Measurements from ENCODE around the gene CHMP1A.

CHMP1A gene

DNA sequence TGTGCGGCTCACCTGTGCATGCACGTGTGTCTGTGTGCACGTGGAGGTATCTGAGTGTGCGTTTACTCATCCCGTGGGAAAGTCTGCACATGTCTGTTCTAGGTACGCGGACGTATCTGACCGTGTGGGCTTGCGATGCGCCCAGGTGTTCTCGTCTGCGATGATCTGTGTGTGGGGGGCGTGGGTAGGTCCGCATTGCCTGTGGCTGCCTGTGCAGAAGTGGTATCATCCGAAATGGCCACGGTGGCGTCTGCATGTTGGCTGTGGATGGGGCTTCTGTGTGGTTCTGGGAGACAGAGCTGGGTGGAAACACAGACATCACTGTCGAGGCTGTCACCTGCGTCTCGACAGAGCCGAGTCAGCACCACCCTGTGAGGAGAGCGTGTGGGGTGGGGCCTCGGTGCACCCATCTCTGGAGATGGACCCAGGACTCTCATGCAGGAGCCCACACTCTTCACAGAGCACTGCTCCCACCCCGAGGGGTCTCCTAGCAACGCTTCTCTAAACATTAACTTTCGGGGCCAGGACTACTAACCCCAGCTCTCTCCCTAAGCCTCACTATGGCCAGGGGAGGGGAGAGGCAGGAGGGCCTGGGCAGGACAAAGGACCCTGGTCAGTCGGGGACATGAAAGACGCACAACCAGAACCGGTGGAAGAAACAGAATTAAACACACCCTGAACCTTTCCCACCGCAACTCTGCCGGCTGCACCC lies 35.7 kb downstream of the CHMP1A start:
- Histone ChIP-seq H3K36me3 (ENCODE audit: control insufficient read depth, insufficient read depth, low read length) (no peaks in the 10 kb centered on the region), H4K8ac (ENCODE audit: low read depth, low read length) (no peak overlapping the region), H2BK5ac (ENCODE audit: low read length) (no peak overlapping the region), H3K79me1 (ENCODE audit: low read length) (no peaks in the 10 kb centered on the region), H2AK5ac (ENCODE audit: low read length) (no peak overlapping the region), H3K4me1 (ENCODE audit: control insufficient read depth, low read depth, low read length) (no peaks in the 10 kb centered on the region), H3K27me3 (ENCODE audit: insufficient read depth, low read length, poor library complexity) (peaks cover 3% of the 10 kb centered on the region), H3K9ac (ENCODE audit: low read length) (no peak overlapping the region), H3K4me2 (ENCODE audit: low read length) (no peak overlapping the region), H3K18ac (ENCODE audit: low read length) (no peak overlapping the region), H4K5ac (ENCODE audit: low read length) (no peak overlapping the region), H2BK120ac (ENCODE audit: low read depth, low read length) (no peak overlapping the region), H3K56ac (ENCODE audit: low read length) (no peak overlapping the region), H3K79me2 (ENCODE audit: control insufficient read depth, insufficient read depth, low read length) (no peaks in the 10 kb centered on the region), H3K4me3 (ENCODE audit: low read length) (no peak overlapping the region), H3K4ac (ENCODE audit: low read depth, low read length) (no peak overlapping the region), H2BK15ac (replicated peaks; ENCODE audit: low read depth) (no peak overlapping the region), H3K23ac (ENCODE audit: low read length) (no peak overlapping the region), H3K27ac (ENCODE audit: low read depth, low read length) (no peak overlapping the region)
- no CpG with 5 or more reads among the region's 32 CpGs for WGBS (ENCODE audit: extremely low coverage, insufficient coverage, low lambda C conversion rate)
- no peak for DNase-seq

DNA sequence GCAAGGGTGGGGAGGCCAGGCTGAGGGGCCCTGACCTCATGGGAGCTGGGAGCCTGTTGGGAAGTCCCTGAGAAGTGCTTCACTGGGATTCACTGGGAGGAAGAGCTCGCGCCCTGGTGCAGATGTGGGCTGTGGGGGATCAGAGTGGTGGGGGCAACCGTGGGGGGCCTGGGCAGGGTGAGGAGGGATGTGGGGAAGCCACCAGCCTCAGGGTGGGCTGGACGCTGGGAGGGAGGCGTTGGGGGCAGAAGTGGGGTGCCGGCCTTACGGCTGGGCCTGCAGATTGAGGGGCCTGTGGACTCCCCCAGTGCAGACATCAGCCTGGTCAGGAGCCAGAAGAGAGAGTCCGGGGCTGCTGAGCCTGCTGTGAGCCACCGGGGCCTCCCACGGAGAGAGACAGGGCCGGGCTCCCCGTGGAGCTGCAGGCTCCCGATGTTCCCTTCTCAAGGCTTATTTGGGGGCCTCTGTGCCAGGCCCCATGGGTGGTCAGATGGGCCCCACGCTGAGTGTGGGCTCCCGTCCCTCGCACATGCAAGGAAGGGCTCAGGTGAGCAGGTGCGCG lies 36.3 kb downstream of the CHMP1A start:
- Histone ChIP-seq H2BK15ac (replicated peaks; ENCODE audit: low read depth) (no peak overlapping the region), H2BK120ac (ENCODE audit: low read depth, low read length) (no peak overlapping the region), H3K56ac (ENCODE audit: low read length) (no peak overlapping the region), H2BK5ac (ENCODE audit: low read length) (no peak overlapping the region), H2AK5ac (ENCODE audit: low read length) (no peak overlapping the region), H3K18ac (ENCODE audit: low read length) (no peak overlapping the region), H3K79me2 (ENCODE audit: control insufficient read depth, insufficient read depth, low read length) (no peaks in the 10 kb centered on the region), H3K4ac (ENCODE audit: low read depth, low read length) (no peak overlapping the region), H3K4me1 (ENCODE audit: control insufficient read depth, low read depth, low read length) (no peaks in the 10 kb centered on the region), H3K27ac (ENCODE audit: low read depth, low read length) (no peak overlapping the region), H4K8ac (ENCODE audit: low read depth, low read length) (no peak overlapping the region), H4K5ac (ENCODE audit: low read length) (no peak overlapping the region), H3K36me3 (ENCODE audit: control insufficient read depth, insufficient read depth, low read length) (no peaks in the 10 kb centered on the region), H3K23ac (ENCODE audit: low read length) (no peak overlapping the region), H3K79me1 (ENCODE audit: low read length) (no peaks in the 10 kb centered on the region), H3K4me2 (ENCODE audit: low read length) (no peak overlapping the region), H3K9ac (ENCODE audit: low read length) (no peak overlapping the region), H3K4me3 (ENCODE audit: low read length) (no peak overlapping the region), H3K27me3 (ENCODE audit: insufficient read depth, low read length, poor library complexity) (peaks cover 3% of the 10 kb centered on the region)
- DNase-seq = no peak
- WGBS (ENCODE audit: extremely low coverage, insufficient coverage, low lambda C conversion rate) = no CpG with 5 or more reads among the region's 18 CpGs

DNA sequence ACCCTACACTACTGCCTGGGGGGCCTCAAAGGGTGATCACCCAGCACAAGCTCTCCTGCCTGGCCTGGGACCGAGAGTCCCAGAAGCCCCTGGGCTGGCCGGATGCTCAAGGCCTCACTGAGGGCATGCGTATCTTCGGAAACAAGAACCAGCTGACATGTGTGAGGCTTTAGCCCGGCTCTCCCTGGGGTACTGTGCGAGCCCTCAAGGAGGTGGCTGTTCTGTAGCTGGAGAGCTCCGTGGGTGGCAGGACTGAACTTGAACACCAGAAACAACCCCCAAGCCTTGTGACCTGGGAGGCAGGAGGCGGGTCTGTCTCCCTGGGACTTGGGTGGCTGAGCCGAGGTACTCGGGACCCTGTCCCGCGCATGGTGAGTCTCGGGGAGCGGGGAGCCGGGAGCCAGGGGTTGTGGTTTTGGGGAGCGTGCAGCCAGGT lies 37.1 kb downstream of the CHMP1A start:
- Histone ChIP-seq H2BK5ac (ENCODE audit: low read length) (no peak overlapping the region), H3K36me3 (ENCODE audit: control insufficient read depth, insufficient read depth, low read length) (no peaks in the 10 kb centered on the region), H3K4me3 (ENCODE audit: low read length) (no peak overlapping the region), H3K18ac (ENCODE audit: low read length) (no peak overlapping the region), H3K79me1 (ENCODE audit: low read length) (no peaks in the 10 kb centered on the region), H3K9ac (ENCODE audit: low read length) (no peak overlapping the region), H4K5ac (ENCODE audit: low read length) (no peak overlapping the region), H3K4me2 (ENCODE audit: low read length) (no peak overlapping the region), H2AK5ac (ENCODE audit: low read length) (no peak overlapping the region), H3K79me2 (ENCODE audit: control insufficient read depth, insufficient read depth, low read length) (no peaks in the 10 kb centered on the region), H3K4me1 (ENCODE audit: control insufficient read depth, low read depth, low read length) (no peaks in the 10 kb centered on the region), H3K27me3 (ENCODE audit: insufficient read depth, low read length, poor library complexity) (peaks cover 3% of the 10 kb centered on the region), H2BK15ac (replicated peaks; ENCODE audit: low read depth) (no peak overlapping the region), H3K23ac (ENCODE audit: low read length) (no peak overlapping the region), H2BK120ac (ENCODE audit: low read depth, low read length) (no peak overlapping the region), H3K4ac (ENCODE audit: low read depth, low read length) (no peak overlapping the region), H4K8ac (ENCODE audit: low read depth, low read length) (no peak overlapping the region), H3K56ac (ENCODE audit: low read length) (no peak overlapping the region), H3K27ac (ENCODE audit: low read depth, low read length) (no peak overlapping the region)
- DNase-seq = no peak
- WGBS (ENCODE audit: extremely low coverage, insufficient coverage, low lambda C conversion rate) = no CpG with 5 or more reads among the region's 16 CpGs

DNA sequence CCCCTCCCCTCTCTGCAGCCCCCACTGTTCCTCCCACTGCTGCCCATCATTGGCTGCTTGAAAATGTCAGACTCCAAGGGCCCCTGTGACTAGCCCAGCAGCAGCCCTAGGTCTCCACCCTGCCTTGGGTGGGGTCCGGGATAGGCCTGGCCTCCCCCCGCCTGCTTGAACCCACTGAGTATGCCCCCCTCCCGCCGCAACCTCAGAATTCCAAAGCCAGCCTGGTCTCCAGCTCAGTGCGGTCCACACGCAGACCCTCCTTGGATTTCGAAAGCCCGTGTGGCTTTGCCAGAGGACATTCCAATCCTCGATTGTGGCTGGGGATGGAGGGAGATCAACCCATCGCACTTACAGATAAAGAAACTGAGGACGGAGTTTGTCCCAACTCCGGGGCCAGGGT lies 37.7 kb downstream of the CHMP1A start:
- Histone ChIP-seq H3K23ac (ENCODE audit: low read length) (no peak overlapping the region), H3K18ac (ENCODE audit: low read length) (no peak overlapping the region), H2AK5ac (ENCODE audit: low read length) (no peak overlapping the region), H3K56ac (ENCODE audit: low read length) (no peak overlapping the region), H3K4me3 (ENCODE audit: low read length) (no peak overlapping the region), H4K8ac (ENCODE audit: low read depth, low read length) (no peak overlapping the region), H4K5ac (ENCODE audit: low read length) (no peak overlapping the region), H2BK120ac (ENCODE audit: low read depth, low read length) (no peak overlapping the region), H3K79me1 (ENCODE audit: low read length) (no peaks in the 10 kb centered on the region), H3K27me3 (ENCODE audit: insufficient read depth, low read length, poor library complexity) (peaks cover 3% of the 10 kb centered on the region), H3K27ac (ENCODE audit: low read depth, low read length) (no peak overlapping the region), H3K36me3 (ENCODE audit: control insufficient read depth, insufficient read depth, low read length) (no peaks in the 10 kb centered on the region), H2BK15ac (replicated peaks; ENCODE audit: low read depth) (no peak overlapping the region), H3K9ac (ENCODE audit: low read length) (no peak overlapping the region), H3K4me2 (ENCODE audit: low read length) (no peak overlapping the region), H3K4ac (ENCODE audit: low read depth, low read length) (no peak overlapping the region), H3K4me1 (ENCODE audit: control insufficient read depth, low read depth, low read length) (no peaks in the 10 kb centered on the region), H2BK5ac (ENCODE audit: low read length) (no peak overlapping the region), H3K79me2 (ENCODE audit: control insufficient read depth, insufficient read depth, low read length) (no peaks in the 10 kb centered on the region)
- WGBS (ENCODE audit: extremely low coverage, insufficient coverage, low lambda C conversion rate) = no CpG with 5 or more reads among the region's 12 CpGs
- no peak for DNase-seq

DNA sequence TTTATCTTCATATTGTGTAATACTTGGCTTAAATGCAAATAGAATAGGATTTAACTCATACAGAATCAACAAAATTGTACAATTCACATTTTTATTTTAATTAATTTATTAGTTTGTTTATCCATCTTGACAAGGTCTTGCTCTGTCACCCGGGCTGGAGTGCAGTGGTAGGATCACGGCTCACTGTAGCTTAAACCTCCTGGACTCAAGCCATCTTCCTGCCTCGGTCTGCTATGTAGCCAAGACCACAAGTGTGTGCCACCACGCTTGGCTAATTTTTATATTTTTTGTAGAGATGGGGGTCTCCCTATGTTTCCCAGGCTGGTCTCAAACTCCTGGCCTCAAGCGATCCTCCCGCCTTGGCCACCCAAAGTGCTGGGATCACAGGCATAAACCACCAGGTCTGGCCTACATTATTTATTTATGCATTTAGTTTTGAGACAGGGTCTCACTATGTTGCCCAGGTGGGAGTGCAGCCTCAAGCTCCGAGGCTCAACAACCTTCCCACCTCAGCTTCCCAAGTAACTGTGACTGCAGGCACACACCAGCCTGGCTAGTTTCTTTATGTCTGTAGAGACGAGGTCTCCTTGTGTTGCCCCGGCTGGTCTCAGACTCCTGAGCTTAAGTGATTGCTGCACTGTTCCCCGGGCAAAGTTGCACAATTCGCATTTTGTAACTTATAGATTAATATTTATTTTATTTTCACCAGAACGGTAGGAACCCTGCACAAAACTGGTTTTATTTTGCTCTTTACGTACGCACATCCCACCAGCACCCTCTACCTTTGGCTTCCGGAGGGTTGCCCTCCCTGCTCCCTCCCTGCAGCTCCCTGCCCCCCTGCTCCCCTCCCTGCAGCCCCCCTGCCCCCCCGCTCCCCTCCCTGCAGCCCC lies 39.2 kb downstream of the CHMP1A start:
- Histone ChIP-seq H3K23ac (ENCODE audit: low read length) (no peak overlapping the region), H3K4me2 (ENCODE audit: low read length) (no peak overlapping the region), H2AK5ac (ENCODE audit: low read length) (no peak overlapping the region), H3K79me2 (ENCODE audit: control insufficient read depth, insufficient read depth, low read length) (no peaks in the 10 kb centered on the region), H3K27me3 (ENCODE audit: insufficient read depth, low read length, poor library complexity) (no peaks in the 10 kb centered on the region), H3K4ac (ENCODE audit: low read depth, low read length) (no peak overlapping the region), H2BK5ac (ENCODE audit: low read length) (no peak overlapping the region), H4K8ac (ENCODE audit: low read depth, low read length) (no peak overlapping the region), H3K9ac (ENCODE audit: low read length) (no peak overlapping the region), H3K56ac (ENCODE audit: low read length) (no peak overlapping the region), H4K5ac (ENCODE audit: low read length) (no peak overlapping the region), H3K4me1 (ENCODE audit: control insufficient read depth, low read depth, low read length) (no peaks in the 10 kb centered on the region), H3K36me3 (ENCODE audit: control insufficient read depth, insufficient read depth, low read length) (no peaks in the 10 kb centered on the region), H3K4me3 (ENCODE audit: low read length) (no peak overlapping the region), H3K27ac (ENCODE audit: low read depth, low read length) (no peak overlapping the region), H2BK120ac (ENCODE audit: low read depth, low read length) (no peak overlapping the region), H3K79me1 (ENCODE audit: low read length) (no peaks in the 10 kb centered on the region), H3K18ac (ENCODE audit: low read length) (no peak overlapping the region), H2BK15ac (replicated peaks; ENCODE audit: low read depth) (no peak overlapping the region)
- DNase-seq = no peak
- no CpG with 5 or more reads among the region's 16 CpGs for WGBS (ENCODE audit: extremely low coverage, insufficient coverage, low lambda C conversion rate)

All from mesendoderm (in vitro differentiated cells).